ENCODE data around the gene SSH2. TPM values are rescaled to one million over a fixed set of nuclear protein-coding genes. Genes with fewer than 3 reads are reported as not detected.

Gene SSH2
- total and polyA plus RNA-seq, 2 of the 13 experiments (the other 11 are each of a cell fraction or from before 2014, with no cell fraction given) = 6.0 to 6.4 TPM

GRCh38 chr17:29705386-29705785, 224.6 kb downstream of the SSH2 start:
- no peak for FAIRE-seq
- Histone ChIP-seq H3K9ac (ENCODE audit: insufficient read depth, low read depth, low read length) (no peak overlapping the region), H3K4me2 (ENCODE audit: low read depth, low read length) (no peak overlapping the region), H4K20me1 (ENCODE audit: insufficient read depth, low read length) (no peaks in the 10 kb centered on the region), H3K4me3 (replicated peaks in 1 of 3; ENCODE audit: insufficient read depth in 1 of 3, low read depth in 2 of 3, low read length in 3 of 3) (no peak overlapping the region), H3K27me3 (ENCODE audit: control insufficient read depth in 1 of 2, insufficient read depth in 2 of 2, low read length in 2 of 2) (no peaks in the 10 kb centered on the region), H2AFZ (ENCODE audit: low read length) (no peak overlapping the region), H3K4me1 (ENCODE audit: insufficient read depth, low read length) (peaks cover 9% of the 10 kb centered on the region), H3K36me3 (replicated peaks in 1 of 2; ENCODE audit: control insufficient read depth in 1 of 2, insufficient read depth in 2 of 2, low read length in 2 of 2) (peaks cover 0 to 4% of the 10 kb centered on the region in 2 experiments; a peak in 1 of 5 replicates), H3K27ac (ENCODE audit: extremely low read length, insufficient read depth, low read length) (no peak overlapping the region), H3K9me3 (ENCODE audit: low read length) (no peaks in the 10 kb centered on the region), H3K79me2 (ENCODE audit: insufficient read depth, low read length) (no peaks in the 10 kb centered on the region)
- intact Hi-C loops (cut with micrococcal nuclease; ENCODE audit: unreplicated experiment) = no loop called here
- ATAC-seq = no peak
- CTCF ChIA-PET (ENCODE audit: low intra/inter-chr PET ratio, low total read pairs) = no interaction called here
- POLR2A ChIA-PET = no interaction called here
- 69% methylated on average over 3 of the region's 3 CpGs for WGBS (ENCODE audit: low lambda C conversion rate)
- no peak for TF ChIP-seq ISX (CRISPR knock-in tag; conservative IDR thresholded peaks at IDR 0.05)
- no peak for TF ChIP-seq CSRNP2 (CRISPR knock-in tag; conservative IDR thresholded peaks at IDR 0.05; ENCODE audit: low read depth)
- no peak for TF ChIP-seq HNRNPLL (IDR thresholded peaks at IDR 0.05; ENCODE audit: low read depth, low read length, poor library complexity, severe bottlenecking)
- no peak for TF ChIP-seq ZNF501 (CRISPR knock-in tag; IDR thresholded peaks at IDR 0.05)
- no peak for TF ChIP-seq POLR2G (IDR thresholded peaks at IDR 0.05; ENCODE audit: low read depth, low read length)
- TF ChIP-seq ETV6 (CRISPR knock-in tag; conservative IDR thresholded peaks at IDR 0.05) = no peak
- TF ChIP-seq SIX4 (CRISPR knock-in tag; IDR thresholded peaks at IDR 0.05) = no peak
- in situ Hi-C loops (cut with HindIII; ENCODE audit: extremely low pct_ligation_motif_present, low pct_unique_long_range_greater_than_20kb) = no loop called here
- BruUV-seq (replicated peaks) = no TSS peak
- no peak for DNase-seq (ENCODE audit: low spot score)

- POLR2A ChIA-PET = interaction anchor here (1.5 kb wide), 1 partner anchor 13 kb away, joined by 3 read pairs; no protein-coding TSS in a partner anchor
- no TSS peak for BruUV-seq (replicated peaks)
- WGBS (ENCODE audit: low lambda C conversion rate) = 97% methylated on average over 2 of the region's 2 CpGs
- no peak for TF ChIP-seq ZNF142 (CRISPR knock-in tag; IDR thresholded peaks at IDR 0.05)
- no peak for TF ChIP-seq ISX (CRISPR knock-in tag; conservative IDR thresholded peaks at IDR 0.05)
- TF ChIP-seq FOXC1 (CRISPR knock-in tag; IDR thresholded peaks at IDR 0.05; ENCODE audit: borderline replicate concordance) = no peak
- no peak for TF ChIP-seq ZNF124 (CRISPR knock-in tag; IDR thresholded peaks at IDR 0.05)
Observed at GRCh38 chr17:29699283-29699682, 230.7 kb downstream of the SSH2 start.

More at GRCh38 chr17:29699283-29699682, 230.7 kb downstream of the SSH2 start:
- Histone ChIP-seq H3K9me3 (ENCODE audit: low read length) (no peaks in the 10 kb centered on the region), H2AFZ (ENCODE audit: low read length) (no peak overlapping the region), H3K4me1 (ENCODE audit: insufficient read depth, low read length) (no peaks in the 10 kb centered on the region), H3K36me3 (replicated peaks in 1 of 2; ENCODE audit: control insufficient read depth in 1 of 2, insufficient read depth in 2 of 2, low read length in 2 of 2) (peaks cover 0 to 11% of the 10 kb centered on the region in 2 experiments; a peak in 1 of 5 replicates), H3K27me3 (ENCODE audit: control insufficient read depth in 1 of 2, insufficient read depth in 2 of 2, low read length in 2 of 2) (no peaks in the 10 kb centered on the region), H3K4me2 (ENCODE audit: low read depth, low read length) (no peak overlapping the region), H3K79me2 (ENCODE audit: insufficient read depth, low read length) (no peaks in the 10 kb centered on the region), H3K27ac (ENCODE audit: extremely low read length, insufficient read depth, low read length) (no peak overlapping the region), H3K9ac (ENCODE audit: insufficient read depth, low read depth, low read length) (no peak overlapping the region), H4K20me1 (ENCODE audit: insufficient read depth, low read length) (no peaks in the 10 kb centered on the region), H3K4me3 (replicated peaks in 1 of 3; ENCODE audit: insufficient read depth in 1 of 3, low read depth in 2 of 3, low read length in 3 of 3) (no peak overlapping the region)
- no peak for DNase-seq (ENCODE audit: low spot score)
- CTCF ChIA-PET (ENCODE audit: low intra/inter-chr PET ratio, low total read pairs) = no interaction called here
- FAIRE-seq = no peak
- in situ Hi-C loops (cut with HindIII; ENCODE audit: extremely low pct_ligation_motif_present, low pct_unique_long_range_greater_than_20kb) (no loop called here), intact Hi-C loops (cut with micrococcal nuclease; ENCODE audit: unreplicated experiment) (loop anchor here (5.0 kb wide), 1 partner anchor 33 kb away; no protein-coding TSS in a partner anchor)
- no peak for ATAC-seq

Measured in HepG2 (cell line).